H1 (cell line): ENCODE measurements around the gene SLC15A4. TPM values are rescaled to one million over a fixed set of nuclear protein-coding genes. Genes with fewer than 3 reads are reported as not detected.

Experiments used
- ASH2L ChIP-seq: fragments of 200-600, 300-600 bp; sonication (generic); IDR thresholded peaks from one replicate; pipeline ENCODE4 v1.7.1; 2017; ENCODE audit warnings: low read length
- ATF2 ChIP-seq: IDR thresholded peaks from 2 replicates; pipeline ENCODE4 v1.6.1; 2012; ENCODE audit warnings: low read length, inconsistent platforms
- ATF3 ChIP-seq: IDR thresholded peaks from 2 replicates; pipeline ENCODE4 v1.6.1; 2011; ENCODE audit warnings: low read depth, mild to moderate bottlenecking, low read length; ENCODE audit not compliant: insufficient read depth
- CBX8 ChIP-seq: fragments of 300-800, 300-1000 bp; sonication (generic); IDR thresholded peaks from 2 replicates; pipeline ENCODE4 v1.7.1; 2016; ENCODE audit warnings: low read depth, low read length, borderline replicate concordance
- FOSL1 ChIP-seq: IDR thresholded peaks from 2 replicates; pipeline ENCODE4 v1.6.1; 2011; ENCODE audit warnings: mild to moderate bottlenecking, low read depth, low read length, moderate library complexity; ENCODE audit not compliant: insufficient read depth
- POLR2A ChIP-seq, 2 experiments: IDR thresholded peaks; 1 replicate in 1 of 2; 2 replicates in 1 of 2; pipeline ENCODE4 v1.6.1; 2011; ENCODE audit warnings: low read depth in 2 of 2, low read length in 2 of 2, mild to moderate bottlenecking in 2 of 2; ENCODE audit errors: control extremely low read depth in 1 of 2
- SIN3A ChIP-seq, 2 experiments: IDR thresholded peaks in 1 of 2; conservative IDR thresholded peaks in 1 of 2; 2 replicates each; pipeline ENCODE4 v1.6.1; 2011 to 2012; ENCODE audit warnings: low read length in 2 of 2, improper control_type of control experiment in 1 of 2, low read depth in 1 of 2, mild to moderate bottlenecking in 1 of 2
- polyA plus RNA-seq, 7 experiments: library from polyadenylated mRNA; depleted of rRNA in 3 of 7; stranded (reverse) in 5 of 7; unstranded in 2 of 7; fragments of >200 nt in 5 of 7; fragments of 200-250 nt in 2 of 7; gene quantifications; 1 replicate in 5 of 7; 2 replicates in 1 of 7; 4 replicates in 1 of 7; pipeline versions ENCODE4 v1.2.1 to v1.2.3, GENCODE V29; 2011 to 2013; ENCODE audit warnings: missing spikeins in 2 of 7, mixed read lengths in 2 of 7
- total RNA-seq: library from RNA; stranded (reverse); fragmentation: NEBNext Ultra II Directional; extraction: Animal tissue kit (Norgen Biotek cat#: 25700); gene quantifications from 2 replicates; pipeline ENCODE4 v1.2.1, GENCODE V29; 2021

Gene SLC15A4
- total and polyA plus RNA-seq, 2 of the 8 experiments (the other 6 are each of a cell fraction or from before 2014, with no cell fraction given) = 22.7 to 26.6 TPM

- no peak for TF ChIP-seq ATF2
- no peak for TF ChIP-seq FOSL1
- TF ChIP-seq SIN3A (conservative IDR thresholded peaks at IDR 0.05 in 1 of 2, IDR thresholded peaks at IDR 0.05 in 1 of 2; ENCODE audit: low read depth in 1 of 2, low read length in 2 of 2) = no peak
- no peak for TF ChIP-seq POLR2A (IDR thresholded peaks at IDR 0.05; ENCODE audit: control extremely low read depth in 1 of 2, low read depth in 2 of 2, low read length in 2 of 2)
- no peak for TF ChIP-seq ATF3
- no peak for TF ChIP-seq CBX8
- no peak for TF ChIP-seq ASH2L
Observed at GRCh38 chr12:128872303-128872702, 48.5 kb upstream of the SLC15A4 start (continued).
